UCSD-AML1 (cell line): ENCODE measurements around the gene ARRB2.
"Not testable (repeated sequence)": the region's sequence is repeated elsewhere in the genome, so short reads cannot be mapped to it uniquely, and the experiment has no call there.

Source experiments
- DNase-seq: peaks from one replicate; lab custom pipeline; 2025; ENCODE audit not compliant: unreplicated experiment; lab: John Stamatoyannopoulos, UW

Gene ARRB2

GRCh38 chr17:4699401-4700056 lies 10.9 kb upstream of the ARRB2 start:
- not testable (repeated sequence) for DNase-seq

- no peak for DNase-seq
Measured at GRCh38 chr17:4701116-4701515, 9.3 kb upstream of the ARRB2 start.

DNA sequence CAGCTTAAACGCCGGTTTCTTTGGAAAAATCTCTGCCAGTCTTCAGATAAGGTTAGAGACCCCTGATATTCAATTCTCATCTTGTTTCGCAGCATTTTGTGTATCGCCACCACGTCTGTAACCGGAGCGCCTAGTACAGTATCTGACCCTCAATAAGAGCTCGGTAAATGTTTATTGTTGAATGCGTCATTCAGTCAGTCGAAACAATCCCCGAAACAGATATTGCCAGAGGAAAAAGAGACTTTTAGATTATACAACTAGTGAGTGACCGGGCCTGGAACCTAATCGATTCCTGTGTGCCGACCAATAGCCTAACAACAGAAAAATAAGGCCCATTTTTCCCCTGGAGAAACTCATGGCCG lies 7.1 kb upstream of the ARRB2 start:
- DNase-seq, result no peak

DNA sequence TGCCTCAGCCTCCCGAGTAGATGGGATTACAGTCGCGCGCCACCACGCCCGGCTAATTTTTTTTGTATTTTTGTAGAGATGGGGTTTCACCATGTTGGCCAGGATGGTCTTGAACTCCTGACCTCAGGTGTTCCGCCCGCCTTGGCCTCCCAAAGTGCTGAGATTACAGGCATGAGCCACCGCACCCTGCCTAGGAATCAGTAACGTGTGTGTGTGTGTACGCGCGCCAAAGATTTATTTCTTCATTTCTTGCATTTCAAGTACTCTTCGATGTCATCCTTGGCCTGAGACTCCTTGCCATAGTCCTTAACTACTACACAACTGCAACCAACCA lies 5.9 kb upstream of the ARRB2 start:
- DNase-seq, result not testable (repeated sequence)

GRCh38 chr17:4704991-4705390 lies 5.4 kb upstream of the ARRB2 start:
- no peak for DNase-seq

- no peak for DNase-seq
Measured at GRCh38 chr17:4706121-4706520, 4.3 kb upstream of the ARRB2 start.

DNA sequence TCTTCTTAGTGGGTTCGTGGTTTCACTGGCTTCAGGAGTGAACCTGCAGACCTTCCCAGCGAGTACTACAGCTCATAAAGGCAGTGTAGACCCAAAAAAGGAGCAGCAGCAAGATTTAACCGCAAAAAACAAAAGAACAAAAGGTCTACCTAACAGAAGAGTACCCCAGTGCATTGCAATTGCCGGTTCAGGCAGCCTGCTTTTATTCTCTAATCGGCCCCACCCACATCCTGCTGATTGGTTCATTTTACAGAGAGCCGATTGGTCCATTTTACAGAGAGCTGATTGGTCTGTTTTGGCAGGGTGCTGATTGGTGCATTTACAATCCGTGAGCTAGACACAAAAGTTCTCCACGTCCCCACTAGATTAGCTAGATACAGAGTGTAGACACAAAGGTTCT lies 2.0 kb upstream of the ARRB2 start:
- DNase-seq, result no peak

GRCh38 chr17:4710693-4711634 lies 532 bp downstream of the ARRB2 start:
- DNase-seq, result peak; percentile 70

- DNase-seq, result peak; percentile 74
Measured at GRCh38 chr17:4711661-4712181, 1.3 kb downstream of the ARRB2 start.

GRCh38 chr17:4712526-4712925 lies 2.1 kb downstream of the ARRB2 start:
- no peak for DNase-seq

DNA sequence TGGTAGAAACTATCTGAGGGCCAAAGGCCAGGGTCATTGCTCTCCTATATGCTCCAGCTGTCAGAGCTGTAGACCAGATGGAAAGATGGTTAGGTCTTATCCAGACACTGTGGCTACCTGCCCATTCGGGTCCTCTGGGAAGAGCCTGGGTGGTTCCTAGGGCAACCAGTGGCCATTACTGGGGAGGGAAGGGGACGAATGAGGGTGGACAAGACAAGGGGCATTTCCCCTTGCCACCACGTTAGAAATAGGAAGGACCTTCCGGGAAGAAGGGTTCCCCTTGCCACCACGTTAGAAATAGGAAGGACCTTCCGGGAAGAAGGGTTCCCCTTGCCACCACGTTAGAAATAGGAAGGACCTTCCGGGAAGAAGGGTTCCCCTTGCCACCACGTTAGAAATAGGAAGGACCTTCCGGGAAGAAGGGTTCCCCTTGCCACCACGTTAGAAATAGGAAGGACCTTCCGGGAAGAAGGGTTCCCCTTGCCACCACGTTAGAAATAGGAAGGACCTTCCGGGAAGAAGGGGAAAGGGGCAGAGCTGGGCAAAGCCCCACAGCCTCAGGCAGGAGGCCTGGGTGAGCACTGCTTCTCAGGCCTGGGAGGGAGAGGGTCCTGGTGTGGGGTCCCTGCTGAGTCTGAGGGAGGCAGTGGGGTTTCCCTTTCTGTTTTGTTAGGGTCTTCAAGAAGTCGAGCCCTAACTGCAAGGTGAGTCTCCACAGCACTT lies 4.1 kb downstream of the ARRB2 start:
- DNase-seq, result not testable (repeated sequence)

DNA sequence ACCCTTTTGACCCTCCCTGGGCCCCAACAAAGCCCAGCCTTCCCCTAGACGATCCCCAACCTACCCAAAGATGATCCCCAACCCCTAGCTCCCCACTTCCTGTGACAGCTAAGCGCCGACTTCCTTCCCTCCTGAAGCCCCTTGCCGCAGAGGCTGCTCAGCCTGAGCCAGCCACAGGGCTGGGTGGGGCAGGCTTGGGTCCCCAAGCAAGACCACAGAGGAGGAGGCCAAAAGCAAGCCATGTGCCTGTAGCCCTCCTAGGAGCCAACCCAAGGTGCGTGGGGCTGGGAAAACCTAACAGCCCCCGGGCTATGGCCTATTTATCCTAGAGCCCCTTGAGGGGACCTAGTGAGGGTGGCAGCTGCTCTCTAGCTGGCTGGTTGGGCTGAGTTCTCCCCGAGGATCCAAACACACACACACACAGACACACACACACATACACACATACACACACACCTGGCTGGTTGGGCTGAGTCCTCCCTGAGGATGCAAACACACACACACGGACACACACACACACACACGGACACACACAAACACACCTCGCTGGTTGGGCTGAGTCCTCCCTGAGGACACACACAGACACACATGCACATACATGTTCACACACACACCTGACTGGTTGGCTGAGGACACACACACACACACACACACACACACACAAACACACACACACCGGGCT lies 4.8 kb downstream of the ARRB2 start:
- DNase-seq, result peak; percentile 58

- no peak for DNase-seq
Measured at GRCh38 chr17:4716081-4716480, 5.6 kb downstream of the ARRB2 start.

DNA sequence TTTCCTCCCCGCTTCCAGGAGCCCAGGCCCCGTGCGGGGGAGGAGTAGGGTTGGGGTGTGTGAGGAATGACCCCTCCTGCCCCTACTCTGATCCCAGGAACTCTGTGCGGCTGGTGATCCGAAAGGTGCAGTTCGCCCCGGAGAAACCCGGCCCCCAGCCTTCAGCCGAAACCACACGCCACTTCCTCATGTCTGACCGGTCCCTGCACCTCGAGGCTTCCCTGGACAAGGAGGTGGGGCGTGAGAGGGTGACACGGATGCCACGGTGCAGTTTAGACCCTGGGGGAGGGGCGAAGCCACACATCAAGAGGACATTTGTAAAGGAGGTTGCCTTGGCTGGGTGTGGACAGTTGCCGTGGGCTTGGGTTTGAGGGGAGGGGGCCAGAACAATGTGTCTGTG lies 7.4 kb downstream of the ARRB2 start:
- peak; percentile 41 for DNase-seq

- no peak for DNase-seq
Measured at GRCh38 chr17:4718276-4718675, 7.8 kb downstream of the ARRB2 start.

- no peak for DNase-seq
Measured at GRCh38 chr17:4719146-4719545, 8.7 kb downstream of the ARRB2 start.

- no peak for DNase-seq
Measured at GRCh38 chr17:4719684-4720221, 9.3 kb downstream of the ARRB2 start.

DNA sequence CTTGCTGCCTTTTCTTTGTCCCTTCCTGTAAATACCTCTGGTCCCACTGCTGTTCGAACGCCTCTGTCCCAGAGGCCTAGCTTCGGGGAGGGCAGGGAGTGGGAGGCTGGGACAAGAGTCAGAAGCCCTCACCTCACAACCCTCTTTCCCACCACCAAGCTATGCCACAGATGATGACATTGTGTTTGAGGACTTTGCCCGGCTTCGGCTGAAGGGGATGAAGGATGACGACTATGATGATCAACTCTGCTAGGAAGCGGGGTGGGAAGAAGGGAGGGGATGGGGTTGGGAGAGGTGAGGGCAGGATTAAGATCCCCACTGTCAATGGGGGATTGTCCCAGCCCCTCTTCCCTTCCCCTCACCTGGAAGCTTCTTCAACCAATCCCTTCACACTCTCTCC lies 10.4 kb downstream of the ARRB2 start:
- DNase-seq, result no peak

GRCh38 chr17:4721203-4722135 lies 11.0 kb downstream of the ARRB2 start:
- DNase-seq, result no peak
